NCI-H774 (cell line): ENCODE measurements around the gene FUNDC2.

Experiments used
- DNase-seq: peaks from one replicate; lab custom pipeline; 2025; lab: John Stamatoyannopoulos, UW

FUNDC2 gene

GRCh38 chrX:155070038-155070437 lies 43.4 kb downstream of the FUNDC2 start:
- DNase-seq = peak; percentile 1

GRCh38 chrX:155070663-155070974 lies 44.0 kb downstream of the FUNDC2 start:
- peak; percentile 36 for DNase-seq

GRCh38 chrX:155070975-155071693 lies 44.5 kb downstream of the FUNDC2 start, which contains the start of the genes BRCC3, CMC4 and MTCP1:
Gene BRCC3, plus strand, starts transcription at chrX:155071508. Its CDS starts 20 bp downstream, at chrX:155071528.
Gene CMC4, minus strand, starts transcription at chrX:155071136. Its CDS starts 7,113 bp downstream, at chrX:155064023.
Gene MTCP1, minus strand, starts transcription at chrX:155071136. Its CDS starts 5,126 bp downstream, at chrX:155066010.
- peak; percentile 95 for DNase-seq

- DNase-seq = no peak
Observed at GRCh38 chrX:155071694-155072280, 45.1 kb downstream of the FUNDC2 start.

- DNase-seq = no peak
Observed at GRCh38 chrX:155086202-155086840, 59.7 kb downstream of the FUNDC2 start.

- DNase-seq = no peak
Observed at GRCh38 chrX:155086961-155087735, 60.5 kb downstream of the FUNDC2 start.

GRCh38 chrX:155094468-155095061 lies 67.9 kb downstream of the FUNDC2 start:
- no peak for DNase-seq

GRCh38 chrX:155105919-155106318 lies 79.3 kb downstream of the FUNDC2 start:
- no peak for DNase-seq

GRCh38 chrX:155108427-155108826 lies 81.8 kb downstream of the FUNDC2 start:
- DNase-seq = no peak
